ENCODE results near the gene PPIB. TPM values are rescaled to one million over a fixed set of nuclear protein-coding genes. Genes with fewer than 3 reads are reported as not detected.

PPIB gene
- total RNA-seq, 1 experiment from 2014 or later = 1,026 TPM

DNA sequence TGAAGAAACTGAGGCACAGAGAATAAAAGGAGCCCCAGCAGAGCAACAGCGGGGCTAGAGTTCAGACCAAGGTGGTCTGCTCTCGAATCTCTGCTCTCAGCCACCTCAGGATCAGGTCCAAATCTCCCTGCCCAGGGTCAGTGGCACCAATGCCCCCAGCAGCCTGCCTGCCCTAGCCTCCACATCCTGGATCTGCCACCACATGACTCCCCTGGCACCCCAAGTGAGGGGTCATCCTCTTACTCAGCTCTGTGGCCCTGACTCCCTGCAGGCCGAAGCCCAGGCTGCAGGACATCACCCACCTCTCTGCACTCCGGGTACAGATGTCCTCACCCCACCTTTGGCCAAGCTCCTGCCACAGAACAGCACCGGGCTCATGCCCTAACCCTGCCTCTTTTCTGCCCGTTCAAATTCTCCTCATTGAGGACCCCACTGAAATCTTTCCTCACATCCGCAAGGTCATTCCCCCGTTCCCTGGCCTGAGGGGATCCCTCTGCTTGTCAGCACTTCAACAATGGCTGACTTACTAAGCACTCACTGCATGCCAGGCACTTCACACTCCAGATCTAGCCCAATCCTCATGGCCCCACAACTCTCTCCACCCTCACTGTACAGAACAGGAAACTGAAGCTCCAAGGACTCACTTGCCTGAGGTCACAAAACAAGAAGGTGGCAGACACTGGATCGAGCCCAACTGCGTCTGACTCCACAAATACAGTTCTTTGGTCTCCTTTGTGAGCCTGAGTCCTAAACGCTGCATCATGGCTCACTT is 4.3 kb downstream of the PPIB start:
- DNase-seq (ENCODE audit: low read depth) = no peak

DNA sequence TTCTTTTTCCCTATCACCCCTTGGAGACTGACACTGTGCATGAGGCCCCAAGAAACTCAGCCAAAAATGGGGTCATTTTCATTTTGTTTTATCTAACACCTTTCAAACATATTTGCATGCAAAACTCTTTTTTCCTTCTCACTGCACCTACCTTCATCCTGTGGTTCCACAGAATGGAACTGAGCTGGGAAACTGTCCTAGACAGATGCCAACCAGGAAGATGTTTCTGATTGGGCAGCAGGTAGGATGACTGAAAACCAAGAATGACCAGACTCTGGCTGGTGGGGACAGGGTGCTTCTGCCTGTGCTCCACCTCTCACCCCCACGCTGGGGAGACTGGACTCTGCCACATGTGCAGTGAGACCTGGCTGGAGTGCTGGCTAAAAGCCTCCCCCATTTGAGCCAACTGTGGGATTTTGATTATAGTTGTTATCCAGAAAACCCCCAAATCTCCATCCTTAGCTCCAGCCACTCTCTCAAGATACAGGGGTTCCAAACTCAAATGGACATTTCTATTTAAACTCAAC is 5.2 kb downstream of the PPIB start:
- no peak for DNase-seq (ENCODE audit: low read depth)

DNA sequence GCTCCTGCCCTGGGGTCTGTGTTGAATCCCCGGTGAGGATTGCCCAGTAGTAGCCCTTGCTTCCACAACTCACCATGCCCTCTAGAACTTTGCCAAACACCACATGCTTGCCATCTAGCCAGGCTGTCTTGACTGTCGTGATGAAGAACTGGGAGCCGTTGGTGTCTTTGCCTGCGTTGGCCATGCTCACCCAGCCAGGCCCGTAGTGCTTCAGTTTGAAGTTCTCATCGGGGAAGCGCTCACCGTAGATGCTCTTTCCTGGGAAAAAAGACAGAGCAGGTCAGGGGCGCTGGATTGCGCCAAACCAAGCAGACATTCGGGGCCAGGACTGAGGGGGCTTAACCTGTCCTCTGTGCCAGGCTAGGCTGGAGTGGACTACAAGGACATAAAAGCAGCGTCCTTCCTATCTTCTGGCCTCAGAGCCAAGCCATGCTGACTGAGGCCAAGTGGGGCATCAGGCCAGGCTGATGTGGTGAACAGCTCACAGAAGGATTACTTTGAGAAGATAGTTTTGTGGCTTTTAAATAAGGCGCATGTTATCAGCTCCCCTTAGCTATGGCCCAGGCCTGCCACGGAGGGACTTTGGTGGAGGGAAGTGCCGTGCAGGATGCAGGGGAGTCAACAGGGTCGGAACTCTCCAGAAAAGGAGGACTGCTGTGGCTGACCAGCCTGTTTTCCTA is 6.0 kb downstream of the PPIB start:
- no peak for DNase-seq (ENCODE audit: low read depth)

DNA sequence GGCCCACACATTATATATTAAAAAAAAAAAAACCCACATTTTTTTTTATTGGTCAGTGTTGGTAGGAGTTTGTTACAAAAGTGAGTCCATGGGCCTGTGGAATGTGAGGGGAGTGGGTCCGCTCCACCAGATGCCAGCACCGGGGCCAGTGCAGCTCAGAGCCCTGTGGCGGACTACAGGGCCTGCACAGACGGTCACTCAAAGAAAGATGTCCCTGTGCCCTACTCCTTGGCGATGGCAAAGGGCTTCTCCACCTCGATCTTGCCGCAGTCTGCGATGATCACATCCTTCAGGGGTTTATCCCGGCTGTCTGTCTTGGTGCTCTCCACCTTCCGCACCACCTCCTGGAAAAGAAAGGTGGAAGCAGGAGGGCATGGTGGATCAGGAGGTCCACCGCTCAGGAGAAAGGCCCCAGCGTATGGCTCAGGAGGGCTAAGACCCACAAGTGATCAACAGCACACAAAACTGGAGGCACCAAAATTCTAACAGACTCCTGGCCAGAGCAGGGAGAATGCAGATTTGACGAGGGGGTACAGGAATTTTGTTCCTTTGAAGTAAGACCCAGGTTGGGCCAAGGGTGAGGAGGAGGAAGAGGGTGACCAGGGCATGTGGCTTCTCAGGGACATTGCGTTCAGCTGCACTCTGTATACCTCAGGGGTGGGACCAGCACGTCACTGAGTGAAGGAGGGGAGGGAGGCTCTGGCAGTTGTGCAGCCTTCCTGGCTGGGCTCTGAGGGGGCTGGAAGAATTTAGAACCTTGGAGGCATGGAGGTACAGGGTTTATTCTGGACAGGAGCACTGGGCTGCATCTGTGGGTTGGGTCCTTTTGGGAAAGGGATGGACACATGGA is 6.8 kb downstream of the PPIB start:
- no peak for DNase-seq (ENCODE audit: low read depth)

DNA sequence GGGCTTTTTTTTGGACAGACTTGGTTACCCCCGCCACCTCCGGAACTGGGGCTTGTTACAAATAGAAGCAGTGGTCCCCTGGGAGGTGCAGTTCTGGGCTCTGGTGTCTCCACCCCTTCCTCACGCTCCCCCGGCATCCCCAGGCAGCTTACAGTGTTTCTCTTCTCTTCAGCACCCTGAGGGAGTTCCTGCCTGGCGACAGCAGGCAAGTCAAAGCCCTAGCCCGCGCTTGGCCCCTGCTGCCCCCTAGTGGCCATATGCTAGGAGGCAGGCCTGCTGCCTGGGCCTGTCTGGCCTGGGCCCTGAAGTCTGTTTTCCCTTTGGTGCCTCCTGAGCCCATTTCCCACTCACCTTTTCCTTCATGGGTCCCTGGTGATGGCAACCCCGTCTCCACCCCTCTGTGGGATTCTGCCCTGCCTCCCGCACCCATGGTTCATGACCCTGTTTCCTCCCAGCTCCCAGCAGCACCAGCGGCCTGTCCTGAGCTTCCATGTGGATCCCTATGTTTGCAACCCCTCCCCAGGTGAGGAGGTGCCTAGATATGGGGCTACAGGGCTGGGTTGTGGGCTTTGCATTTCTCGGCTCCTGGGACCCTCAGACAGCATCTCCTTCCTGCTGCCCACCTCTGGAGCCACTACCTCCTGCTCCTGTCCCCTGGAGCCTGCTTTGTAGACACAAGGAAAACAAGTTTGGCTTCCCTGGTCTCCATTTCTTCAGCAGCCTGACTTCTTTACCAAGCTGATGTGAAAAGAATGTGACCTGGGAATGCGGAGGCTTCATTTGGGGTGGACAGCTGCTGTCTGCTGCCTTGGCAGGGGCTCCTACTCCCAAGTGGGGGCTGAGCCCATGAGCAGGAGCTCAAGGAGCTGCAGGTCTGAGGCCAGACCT is 9.1 kb downstream of the PPIB start:
- DNase-seq (ENCODE audit: low read depth) = peak; percentile 82

DNA sequence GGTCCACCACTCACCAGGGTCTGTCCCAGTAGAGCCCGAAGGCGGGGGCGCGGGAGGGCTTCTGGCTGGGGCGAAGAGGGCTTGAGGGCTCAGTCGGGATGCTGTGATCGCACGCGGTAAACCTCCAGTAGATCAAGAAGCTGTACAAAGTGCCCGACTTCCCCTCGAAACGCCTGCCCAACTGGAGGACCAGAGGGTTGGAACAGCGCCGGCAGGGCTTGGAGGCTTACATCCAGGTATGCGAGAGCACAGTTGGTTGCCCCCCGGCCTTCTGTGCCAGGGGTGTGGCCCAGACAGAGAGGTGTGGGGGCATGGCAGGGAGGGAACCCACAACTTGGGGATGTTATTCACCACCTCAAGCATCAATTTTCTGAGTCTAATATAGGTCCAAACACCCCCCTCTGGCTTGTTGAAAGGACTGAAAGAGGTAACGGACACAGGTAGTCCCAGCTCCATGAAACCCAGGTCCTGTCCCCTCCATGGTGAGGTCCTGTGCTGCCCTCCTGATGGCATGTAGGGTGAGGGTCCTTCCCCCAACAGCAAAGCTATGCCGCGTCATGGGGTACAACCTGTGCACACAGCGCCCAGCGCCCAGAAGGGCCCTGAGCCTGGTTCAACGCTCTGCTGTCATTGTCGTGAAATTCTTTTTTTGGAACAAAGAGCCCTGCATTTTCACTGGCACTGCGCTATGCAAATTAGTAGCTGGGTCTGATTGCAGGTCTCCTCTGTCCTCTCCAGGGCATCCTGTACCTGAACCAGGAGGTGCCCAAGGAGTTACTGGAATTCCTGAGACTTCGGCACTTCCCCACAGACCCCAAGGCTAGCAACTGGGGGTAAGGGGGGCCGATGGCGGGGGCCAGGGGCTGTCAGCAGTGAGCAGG is 10.1 kb downstream of the PPIB start:
- DNase-seq (ENCODE audit: low read depth) = no peak

DNA sequence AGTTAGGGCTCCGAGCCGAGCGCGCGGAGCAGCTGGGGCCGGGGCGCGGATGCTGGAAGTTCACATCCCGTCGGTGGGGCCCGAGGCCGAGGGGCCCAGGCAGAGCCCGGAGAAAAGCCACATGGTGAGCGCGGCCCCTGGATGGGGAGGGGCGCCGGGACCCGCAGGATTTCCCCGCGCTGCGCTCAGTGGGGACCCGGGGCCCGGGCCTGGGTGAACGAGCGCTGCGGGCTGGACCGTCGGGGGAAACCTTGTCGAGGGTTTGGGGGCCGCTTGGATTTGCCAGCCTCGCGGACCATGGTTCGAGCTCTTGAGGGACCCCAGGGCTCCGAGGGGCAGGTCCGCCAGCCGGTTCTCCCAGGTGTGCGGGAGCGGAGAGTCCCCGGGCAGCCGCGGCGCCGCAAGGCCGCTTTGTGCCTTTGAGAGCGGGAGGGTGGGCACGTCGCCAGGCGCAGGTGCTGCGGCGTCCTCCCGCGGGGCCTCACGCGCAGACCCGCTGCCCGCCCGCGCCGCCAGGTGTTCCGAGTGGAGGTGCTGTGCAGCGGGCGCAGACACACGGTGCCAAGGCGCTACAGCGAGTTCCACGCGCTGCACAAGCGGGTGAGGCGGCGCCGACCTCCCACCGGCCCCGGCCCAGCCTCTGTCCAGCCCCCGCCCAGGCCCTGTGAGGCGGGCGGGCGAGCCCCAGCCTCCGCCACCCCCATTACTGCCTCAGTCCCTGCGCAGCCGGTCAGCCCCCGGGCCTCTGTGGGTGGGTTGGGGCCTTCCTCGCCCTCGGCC is 10.9 kb downstream of the PPIB start, which contains the start of gene SNX22:
Gene SNX22 (plus strand): TSS at position 5 of the 780 bp plus-strand sequence. CDS start 45 bp downstream, at position 50.
- DNase-seq (ENCODE audit: low read depth) = no peak

DNA sequence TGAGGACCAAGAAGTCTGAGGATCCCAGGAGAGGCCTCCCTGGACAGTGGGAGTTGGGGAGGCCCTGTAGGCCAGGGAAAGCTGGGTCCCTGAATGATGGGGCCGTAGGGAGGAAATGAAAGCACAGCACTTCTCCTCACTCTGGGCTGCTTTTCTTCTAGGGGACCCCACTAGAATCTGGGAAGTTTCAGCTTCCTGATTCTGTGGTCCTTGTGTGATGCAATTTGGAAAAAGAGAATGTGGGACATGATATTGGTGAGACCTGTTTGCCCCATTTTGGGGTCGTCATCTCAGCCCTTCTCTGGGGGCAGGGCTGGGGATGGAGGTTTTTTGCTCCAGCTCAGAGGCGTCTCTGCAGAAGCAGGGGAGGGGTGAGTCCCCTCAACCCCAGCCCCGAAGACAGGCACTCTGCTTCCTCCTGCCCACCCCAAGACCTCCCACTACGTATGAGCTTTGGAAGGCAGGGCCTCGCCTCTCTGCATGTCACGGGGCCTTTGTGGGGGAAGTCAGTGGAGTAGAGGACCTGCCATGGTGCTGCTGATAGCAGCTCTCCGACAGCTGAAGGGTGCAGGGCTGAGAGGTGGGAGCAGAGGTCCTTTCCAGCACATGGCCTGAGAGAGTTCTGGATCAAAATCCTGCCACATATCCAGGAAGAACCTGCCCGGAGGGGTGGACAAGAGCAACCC is 12.8 kb downstream of the PPIB start:
- DNase-seq (ENCODE audit: low read depth) = no peak

DNA sequence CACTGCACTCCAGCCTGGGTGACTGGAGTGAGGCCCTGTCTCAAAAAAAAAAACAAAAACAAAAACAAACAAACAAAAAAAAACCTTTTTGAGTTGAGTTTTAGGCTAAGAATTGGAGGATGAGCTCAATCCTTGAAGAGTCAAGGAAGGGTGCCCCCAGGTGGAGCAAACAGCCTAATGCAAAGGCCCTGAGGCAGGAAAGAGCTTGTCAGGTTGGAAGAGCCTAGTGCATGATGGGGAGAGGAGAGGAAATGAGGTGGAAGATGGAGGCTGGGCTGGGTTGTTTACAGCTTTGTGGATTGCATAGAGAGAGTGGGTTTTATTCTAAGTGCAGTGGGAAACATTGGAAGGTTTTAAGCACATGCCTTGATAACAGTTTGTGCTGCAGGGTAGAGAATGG is 13.4 kb downstream of the PPIB start:
- DNase-seq (ENCODE audit: low read depth) = peak; percentile 61

DNA sequence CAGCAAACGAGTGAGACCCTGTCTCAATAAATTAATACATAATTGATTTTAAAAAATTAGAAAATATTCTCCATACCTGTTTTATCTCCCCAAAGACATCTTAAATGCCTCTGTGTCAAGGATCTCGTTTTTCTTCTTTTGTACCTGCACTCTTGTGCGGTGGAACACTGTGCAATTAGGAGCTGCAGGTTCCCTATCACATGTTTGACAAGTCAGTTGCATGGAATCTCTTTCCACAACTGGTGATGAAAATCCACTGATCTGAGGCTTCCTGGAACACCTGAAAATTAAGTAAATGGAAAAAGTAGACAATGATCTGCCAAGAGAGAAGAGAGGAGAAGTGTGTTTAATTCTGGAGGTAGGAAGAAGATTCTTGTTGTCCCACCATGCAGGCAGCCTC is 14.2 kb downstream of the PPIB start:
- DNase-seq (ENCODE audit: low read depth) = no peak

DNA sequence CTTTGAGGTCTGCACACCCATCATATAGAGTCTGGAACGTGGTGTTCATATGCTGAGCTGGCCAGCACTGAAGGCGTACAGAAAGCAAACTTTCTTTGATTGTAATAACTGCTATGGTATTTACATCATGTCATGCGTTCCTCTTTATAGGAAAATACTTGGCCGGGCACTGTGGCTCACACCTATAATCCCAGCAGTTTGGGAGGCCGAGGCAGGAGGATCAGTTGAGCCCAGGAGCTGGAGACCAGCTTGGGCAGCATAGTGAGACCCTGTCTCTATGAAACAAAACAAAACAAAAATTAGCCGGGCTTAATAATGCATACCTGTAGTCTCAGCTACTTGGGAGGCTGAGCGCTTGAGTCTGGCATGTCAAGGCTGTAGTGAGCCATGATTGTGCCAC is 14.7 kb downstream of the PPIB start:
- DNase-seq (ENCODE audit: low read depth) = no peak

DNA sequence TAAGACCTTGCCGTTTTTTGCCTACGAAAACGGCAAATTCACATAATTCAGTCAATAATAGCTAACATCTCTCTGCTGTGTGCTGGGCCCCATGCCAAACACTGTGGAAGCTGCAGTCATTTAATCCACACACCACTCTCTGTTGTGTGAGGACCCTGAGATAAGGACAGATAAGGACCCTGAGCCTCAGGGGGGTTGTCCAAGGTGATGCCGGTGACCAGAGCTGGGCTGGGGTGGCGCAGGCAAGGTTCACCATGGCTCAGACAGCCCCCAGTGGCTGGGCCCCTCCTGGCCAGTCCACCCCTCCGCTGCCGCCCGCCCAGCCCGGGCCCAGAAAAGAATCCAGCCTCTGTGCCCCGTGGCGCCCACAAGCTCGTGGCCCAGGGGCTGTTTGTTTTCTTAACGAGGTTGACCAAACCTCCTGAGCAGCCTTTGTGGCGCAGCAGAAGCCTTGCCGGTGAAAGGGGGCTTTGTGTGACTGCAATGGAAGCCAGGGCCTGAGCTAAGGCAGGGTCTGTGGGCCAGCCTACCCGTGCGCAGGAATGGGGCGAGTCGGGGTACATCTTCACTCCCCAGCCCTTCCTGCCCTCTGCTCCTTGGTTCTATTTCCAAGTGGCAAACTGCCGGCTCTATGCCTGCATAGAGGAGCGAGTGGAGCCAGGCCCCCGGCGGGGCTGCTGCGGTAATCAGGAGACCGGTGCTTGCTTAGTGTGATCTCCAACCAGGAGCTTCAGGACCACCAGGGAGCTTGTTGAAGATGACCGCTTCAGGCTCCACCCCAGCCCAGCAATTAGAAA is 15.7 kb downstream of the PPIB start:
- no peak for DNase-seq (ENCODE audit: low read depth)

DNA sequence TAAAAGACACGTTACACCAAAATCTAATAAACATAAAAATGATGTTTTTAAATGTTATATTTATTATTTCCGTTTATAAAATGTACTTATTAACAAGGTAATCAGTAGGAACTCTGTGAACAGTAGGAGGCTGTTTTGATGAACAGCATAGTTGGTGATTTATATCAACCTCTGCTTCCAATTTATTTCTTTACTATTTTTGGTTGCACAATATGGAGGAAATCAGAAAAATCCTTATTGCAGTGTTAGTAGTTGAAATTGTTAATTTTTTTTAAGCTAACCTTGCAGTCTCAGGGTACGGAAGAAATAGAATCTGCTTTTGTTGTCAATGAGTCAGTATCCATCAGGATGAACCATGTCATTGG is 16.3 kb downstream of the PPIB start:
- DNase-seq (ENCODE audit: low read depth) = no peak

DNA sequence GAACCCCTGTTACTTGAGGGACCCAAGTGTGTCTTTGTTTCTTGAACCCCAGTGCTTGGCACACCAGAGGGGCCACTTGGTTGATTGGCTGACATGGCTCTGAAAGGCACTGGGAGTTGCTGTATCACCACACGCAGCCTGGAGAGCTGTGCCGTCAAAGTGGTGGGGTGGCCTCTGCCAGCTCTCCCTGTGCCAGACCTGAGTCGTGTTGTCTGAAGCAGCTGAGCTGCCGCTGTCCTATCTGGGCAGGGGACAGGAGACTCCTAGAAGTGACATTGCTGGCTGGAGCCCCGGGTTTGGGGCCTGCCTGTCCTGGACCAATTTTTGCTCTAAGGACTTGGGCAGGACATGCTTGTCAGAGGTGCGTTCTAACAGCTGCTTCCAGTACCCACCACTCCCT is 16.8 kb downstream of the PPIB start:
- DNase-seq (ENCODE audit: low read depth) = no peak

DNA sequence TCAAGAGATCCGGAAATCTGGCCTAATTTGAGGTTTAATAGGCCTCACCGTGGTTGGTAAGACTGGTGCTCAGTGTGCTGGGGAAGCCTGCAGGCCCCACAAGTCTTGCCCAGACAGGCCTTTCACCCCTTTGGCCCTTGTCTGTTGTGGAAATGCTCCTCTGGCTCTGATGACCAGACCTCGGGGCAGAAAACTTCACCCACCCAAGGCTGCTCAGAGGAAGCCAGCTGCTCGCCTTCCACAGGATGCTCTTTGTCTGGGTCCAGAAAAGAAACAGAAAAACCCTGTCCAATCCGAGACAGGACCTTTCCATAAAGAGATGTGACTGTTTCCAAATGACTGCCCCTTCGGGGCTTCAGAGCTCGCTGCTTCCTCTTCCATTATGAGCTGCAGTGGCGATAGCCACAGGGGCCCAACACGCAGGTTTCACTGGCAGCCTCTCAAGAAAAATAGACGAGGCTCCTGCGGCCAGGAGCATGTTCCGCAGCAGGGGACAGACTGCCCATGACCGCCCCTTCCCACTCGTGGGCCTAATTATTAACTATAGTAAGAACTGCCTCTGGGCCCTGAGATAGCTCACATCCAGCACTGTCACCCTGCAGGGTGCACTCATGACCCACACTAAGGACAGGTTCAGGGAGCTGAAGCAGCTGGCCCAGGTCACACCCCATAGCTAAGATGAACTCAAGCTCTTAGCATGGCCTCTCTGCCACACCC is 18.1 kb downstream of the PPIB start:
- DNase-seq (ENCODE audit: low read depth) = no peak

DNA sequence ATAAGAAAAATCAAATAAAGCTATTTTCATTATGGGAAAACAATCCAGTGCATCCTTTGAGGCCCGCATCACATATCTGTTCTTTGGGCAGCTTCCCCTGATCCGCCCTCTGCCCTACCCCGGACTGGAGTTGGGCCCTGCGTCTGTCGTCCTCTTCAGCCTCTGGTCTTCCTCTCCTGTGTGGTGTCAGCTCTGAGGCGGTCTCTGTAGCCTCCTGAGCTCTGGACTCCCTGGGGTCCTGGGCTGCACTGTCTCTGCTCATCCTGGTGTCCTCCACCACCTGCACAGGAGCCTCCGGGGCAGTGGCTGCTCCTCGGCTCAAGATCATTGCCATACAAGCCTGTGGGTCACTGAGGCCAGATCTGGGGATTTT is 18.6 kb downstream of the PPIB start:
- DNase-seq (ENCODE audit: low read depth) = no peak

DNA sequence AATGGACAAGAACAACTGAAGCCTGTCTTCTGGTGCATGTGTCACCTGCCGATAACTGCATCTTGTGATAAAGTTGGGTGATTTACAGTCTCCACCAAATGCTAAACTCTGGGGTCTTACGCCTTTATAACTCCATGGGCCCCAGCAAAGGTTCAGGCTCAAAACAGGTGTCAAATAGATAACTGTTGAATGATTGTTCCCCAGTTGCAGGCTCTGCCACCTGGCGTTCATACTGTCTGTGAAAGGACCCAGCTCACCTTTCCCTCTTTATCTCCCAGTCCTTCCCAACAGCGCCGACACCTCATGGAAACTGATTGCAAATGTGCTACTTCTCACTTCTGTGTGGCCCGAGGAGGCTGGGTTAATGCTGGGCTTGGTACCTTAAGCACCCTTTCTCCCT is 19.5 kb downstream of the PPIB start:
- no peak for DNase-seq (ENCODE audit: low read depth)
